Measurements from ENCODE around the gene TMEM250. TPM values are rescaled to one million over a fixed set of nuclear protein-coding genes. Genes with fewer than 3 reads are reported as not detected.
A peak's percentile ranks its signal among the peaks of the same experiment; 100 is the strongest.

The TMEM250 gene
- total RNA-seq, 2 experiments from 2014 or later: 6.5 to 7.9 TPM

- H3K27ac Mint-ChIP-seq: no peak overlapping the region
- H3K4me1 ChIP-seq (ENCODE audit: insufficient read depth, low read length): peaks cover 30% of the 10 kb centered on the region
- intact Hi-C loops (cut with DNase I, micrococcal nuclease): no loop called here
These were observed 41.2 kb downstream of the TMEM250 start for GRCh38 chr9:136077491-136077890.

GRCh38 chr9:136075881-136076678, 42.6 kb downstream of the TMEM250 start:
- intact Hi-C loops (cut with DNase I, micrococcal nuclease): no loop called here
- peaks cover 30% of the 10 kb centered on the region for H3K4me1 ChIP-seq (ENCODE audit: insufficient read depth, low read length)
- POLR2A ChIA-PET: no interaction called here

More at GRCh38 chr9:136077491-136077890, 41.2 kb downstream of the TMEM250 start:
- Mint-ChIP-seq H3K27me3 (no peaks in the 10 kb centered on the region), H3K36me3 (ENCODE audit: low read depth) (no peaks in the 10 kb centered on the region), H3K4me3 (no peak overlapping the region), H3K9me3 (no peaks in the 10 kb centered on the region), H3K4me1 (ENCODE audit: low read depth) (peaks cover 8% of the 10 kb centered on the region)
- H3K27ac ChIP-seq (ENCODE audit: low read depth in 1 of 2, low read length in 2 of 2): no peak overlapping the region
- no peak for TF ChIP-seq CTCF (IDR thresholded peaks at IDR 0.05)
- POLR2A ChIA-PET: no interaction called here
- CTCF ChIA-PET: no interaction called here
- H3K4me3 ChIP-seq (ENCODE audit: low read length): no peak overlapping the region
- peaks cover 3% of the 10 kb centered on the region for H3K36me3 ChIP-seq (ENCODE audit: insufficient read depth, low read length)
- H3K27me3 ChIP-seq (ENCODE audit: control insufficient read depth in 1 of 2, insufficient read depth in 2 of 2, low read length in 2 of 2): no peaks in the 10 kb centered on the region
- no peak for ATAC-seq (ENCODE audit: poor library complexity)
- H3K9me3 ChIP-seq (ENCODE audit: control insufficient read depth in 1 of 2, insufficient read depth in 1 of 2, low read length in 2 of 2): no peaks in the 10 kb centered on the region
- no peak for DNase-seq

GRCh38 chr9:136075134-136075841, 43.4 kb downstream of the TMEM250 start:
- ChIA-PET POLR2A (no interaction called here), CTCF (no interaction called here)
- intact Hi-C loops (cut with DNase I, micrococcal nuclease): no loop called here
- Histone ChIP-seq H3K36me3 (ENCODE audit: insufficient read depth, low read length) (peaks cover 3% of the 10 kb centered on the region), H3K4me3 (ENCODE audit: low read length) (no peak overlapping the region), H3K27ac (ENCODE audit: low read depth in 1 of 2, low read length in 2 of 2) (no peak overlapping the region), H3K4me1 (ENCODE audit: insufficient read depth, low read length) (peaks cover 26% of the 10 kb centered on the region), H3K27me3 (ENCODE audit: control insufficient read depth in 1 of 2, insufficient read depth in 2 of 2, low read length in 2 of 2) (no peaks in the 10 kb centered on the region), H3K9me3 (ENCODE audit: control insufficient read depth in 1 of 2, insufficient read depth in 1 of 2, low read length in 2 of 2) (no peaks in the 10 kb centered on the region)
- TF ChIP-seq CTCF (IDR thresholded peaks at IDR 0.05): no peak
- no peaks in the 10 kb centered on the region for H3K9me3 Mint-ChIP-seq
- H3K36me3 Mint-ChIP-seq (ENCODE audit: low read depth): peaks cover 4% of the 10 kb centered on the region
- no peak for DNase-seq
- no peak for ATAC-seq (ENCODE audit: poor library complexity)
- no peak overlapping the region for H3K4me3 Mint-ChIP-seq
- H3K4me1 Mint-ChIP-seq (ENCODE audit: low read depth): peaks cover 8% of the 10 kb centered on the region
- no peaks in the 10 kb centered on the region for H3K27me3 Mint-ChIP-seq
- H3K27ac Mint-ChIP-seq: no peak overlapping the region

More at GRCh38 chr9:136075881-136076678, 42.6 kb downstream of the TMEM250 start:
- H3K36me3 Mint-ChIP-seq (ENCODE audit: low read depth): no peaks in the 10 kb centered on the region
- Histone ChIP-seq H3K27ac (ENCODE audit: low read depth in 1 of 2, low read length in 2 of 2) (no peak overlapping the region), H3K27me3 (ENCODE audit: control insufficient read depth in 1 of 2, insufficient read depth in 2 of 2, low read length in 2 of 2) (no peaks in the 10 kb centered on the region), H3K36me3 (ENCODE audit: insufficient read depth, low read length) (peaks cover 3% of the 10 kb centered on the region), H3K4me3 (ENCODE audit: low read length) (no peak overlapping the region), H3K9me3 (ENCODE audit: control insufficient read depth in 1 of 2, insufficient read depth in 1 of 2, low read length in 2 of 2) (no peaks in the 10 kb centered on the region)
- no peaks in the 10 kb centered on the region for H3K27me3 Mint-ChIP-seq
- H3K4me3 Mint-ChIP-seq: peak overlapping the region; percentile 32
- CTCF ChIA-PET: no interaction called here
- DNase-seq: peak in 2 of 14 experiments; percentile 52 to 57
- TF ChIP-seq CTCF (IDR thresholded peaks at IDR 0.05): no peak
- H3K4me1 Mint-ChIP-seq (ENCODE audit: low read depth): peaks cover 8% of the 10 kb centered on the region
- H3K27ac Mint-ChIP-seq: no peak overlapping the region
- no peaks in the 10 kb centered on the region for H3K9me3 Mint-ChIP-seq
- ATAC-seq (ENCODE audit: poor library complexity): peak; percentile 63

Measured in CD4-positive, alpha-beta T cell (primary cell).